ENCODE results near the gene EIF2AK3. TPM values are rescaled to one million over a fixed set of nuclear protein-coding genes. Genes with fewer than 3 reads are reported as not detected.
"Not testable (repeated sequence)": the region's sequence is repeated elsewhere in the genome, so short reads cannot be mapped to it uniquely, and the experiment has no call there.

Gene EIF2AK3
- total RNA-seq, 1 experiment from 2014 or later = 26.8 TPM

DNA sequence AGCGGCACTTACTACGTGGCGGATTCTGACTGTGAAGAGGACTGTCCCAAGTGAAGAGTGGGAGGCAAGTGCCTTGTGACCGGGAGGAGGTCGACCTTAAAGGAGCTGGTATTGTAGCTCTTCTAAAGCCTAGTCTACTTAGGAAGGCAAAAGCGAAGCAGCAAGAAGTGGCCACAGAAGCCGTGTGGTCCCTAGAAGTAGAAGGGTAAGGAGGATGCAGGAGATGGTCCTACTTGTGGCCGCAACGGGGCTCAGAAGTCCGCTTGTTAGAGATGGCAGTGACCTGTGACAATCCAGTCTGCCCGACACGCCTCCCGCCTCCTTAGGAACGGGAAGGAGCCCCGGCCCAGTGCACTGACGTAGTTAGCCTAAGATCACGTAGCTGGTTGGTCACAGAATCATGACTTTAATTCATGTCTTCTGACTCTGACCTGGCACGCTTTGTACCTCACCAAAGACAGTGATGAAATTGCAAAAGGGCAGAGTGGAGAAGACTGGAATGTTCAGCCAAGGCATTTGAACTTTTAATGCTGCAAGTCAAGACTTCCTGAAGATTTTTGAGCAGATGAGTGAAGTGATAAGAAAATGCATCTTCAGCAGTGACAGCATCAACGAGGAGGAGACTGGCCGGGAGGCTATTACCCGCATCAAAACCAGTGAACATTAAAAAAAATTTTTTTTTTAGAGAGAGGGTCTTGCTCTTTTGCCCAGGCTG is 749 bp upstream of the EIF2AK3 start:
- Histone ChIP-seq H3K9me3 (no peaks in the 10 kb centered on the region), H3K4me3 (ENCODE audit: low read depth, low read length) (peak overlapping the region; percentile 62), H3K4me1 (peaks cover 6% of the 10 kb centered on the region), H3K36me3 (ENCODE audit: control insufficient read depth, insufficient read depth, low read length) (no peaks in the 10 kb centered on the region; the same call in none of the 2 replicates), H3K27me3 (replicated peaks; ENCODE audit: control insufficient read depth, insufficient read depth, low read length) (no peaks in the 10 kb centered on the region)
- H3K36me3 Mint-ChIP-seq (ENCODE audit: insufficient read depth, unreplicated experiment) = no peaks in the 10 kb centered on the region
- peak; percentile 92 to 95 for DNase-seq
- no peaks in the 10 kb centered on the region for H3K4me1 Mint-ChIP-seq (ENCODE audit: low read depth, unreplicated experiment)
- no peaks in the 10 kb centered on the region for H3K9me3 Mint-ChIP-seq (ENCODE audit: unreplicated experiment)
- CTCF ChIA-PET = interaction anchor here (1.0 to 1.3 kb wide), 3 partner anchors 42 to 63 kb away, joined by 3 to 10 read pairs (median 7); partner anchors contain the start of gene RPIA
- H3K27ac Mint-ChIP-seq (ENCODE audit: unreplicated experiment) = no peak overlapping the region
- TF ChIP-seq CTCF (IDR thresholded peaks at IDR 0.05; ENCODE audit: insufficient read depth in 1 of 2, low read depth in 1 of 2, low read length in 1 of 2, severe bottlenecking in 1 of 2, unreplicated experiment in 1 of 2) = no peak
- TSS peak; percentile 84 for BruUV-seq (replicated peaks)
- H3K4me3 Mint-ChIP-seq (ENCODE audit: unreplicated experiment) = no peak overlapping the region
- intact Hi-C loops (cut with micrococcal nuclease; ENCODE audit: unreplicated experiment) = loop anchor here (1.0 to 5.0 kb wide), 5 partner anchors 23 to 298 kb away; no protein-coding TSS in a partner anchor
- POLR2A ChIA-PET = interaction anchor here (0.6 to 2.8 kb wide), 12 partner anchors 12 to 64 kb away, joined by 3 to 23 read pairs (median 5); partner anchors contain the start of gene RPIA
- no peaks in the 10 kb centered on the region for H3K27me3 Mint-ChIP-seq (ENCODE audit: insufficient read depth, unreplicated experiment)

GRCh38 chr2:88626171-88627054 is 851 bp downstream of the EIF2AK3 start:
- H3K9me3 ChIP-seq = no peaks in the 10 kb centered on the region
- H3K27me3 ChIP-seq (replicated peaks; ENCODE audit: control insufficient read depth, insufficient read depth, low read length) = no peaks in the 10 kb centered on the region
- H3K4me3 ChIP-seq (ENCODE audit: low read depth, low read length) = peak overlapping the region; percentile 95
- Mint-ChIP-seq H3K27me3 (ENCODE audit: insufficient read depth, unreplicated experiment) (no peaks in the 10 kb centered on the region), H3K4me3 (ENCODE audit: unreplicated experiment) (no peak overlapping the region), H3K36me3 (ENCODE audit: insufficient read depth, unreplicated experiment) (no peaks in the 10 kb centered on the region), H3K9me3 (ENCODE audit: unreplicated experiment) (no peaks in the 10 kb centered on the region), H3K27ac (ENCODE audit: unreplicated experiment) (peak overlapping the region; percentile 76), H3K4me1 (ENCODE audit: low read depth, unreplicated experiment) (no peaks in the 10 kb centered on the region)
- intact Hi-C loops (cut with micrococcal nuclease; ENCODE audit: unreplicated experiment) = loop anchor here (1.0 to 5.0 kb wide), 5 partner anchors 21 to 296 kb away; no protein-coding TSS in a partner anchor
- no peaks in the 10 kb centered on the region; the same call in none of the 2 replicates for H3K36me3 ChIP-seq (ENCODE audit: control insufficient read depth, insufficient read depth, low read length)
- ChIA-PET POLR2A (interaction anchor here (0.6 to 2.8 kb wide), 3 partner anchors 14 to 64 kb away, joined by 3 to 23 read pairs (median 4); no protein-coding TSS in a partner anchor), CTCF (no interaction called here)
- TSS peak; percentile 38 for BruUV-seq (replicated peaks)
- peaks cover 13% of the 10 kb centered on the region for H3K4me1 ChIP-seq
- TF ChIP-seq CTCF (IDR thresholded peaks at IDR 0.05; ENCODE audit: insufficient read depth in 1 of 2, low read depth in 1 of 2, low read length in 1 of 2, severe bottlenecking in 1 of 2, unreplicated experiment in 1 of 2) = no peak
- peak; percentile 43 to 56 for DNase-seq

GRCh38 chr2:88624477-88624876 is 2.8 kb downstream of the EIF2AK3 start:
- no peaks in the 10 kb centered on the region for H3K9me3 Mint-ChIP-seq (ENCODE audit: unreplicated experiment)
- ChIA-PET POLR2A (no interaction called here), CTCF (no interaction called here)
- no peaks in the 10 kb centered on the region for H3K27me3 Mint-ChIP-seq (ENCODE audit: insufficient read depth, unreplicated experiment)
- no peaks in the 10 kb centered on the region for H3K36me3 Mint-ChIP-seq (ENCODE audit: insufficient read depth, unreplicated experiment)
- TF ChIP-seq CTCF (IDR thresholded peaks at IDR 0.05; ENCODE audit: insufficient read depth in 1 of 2, low read depth in 1 of 2, low read length in 1 of 2, severe bottlenecking in 1 of 2, unreplicated experiment in 1 of 2) = no peak
- no peaks in the 10 kb centered on the region for H3K4me1 Mint-ChIP-seq (ENCODE audit: low read depth, unreplicated experiment)
- no peaks in the 10 kb centered on the region for H3K9me3 ChIP-seq
- intact Hi-C loops (cut with micrococcal nuclease; ENCODE audit: unreplicated experiment) = no loop called here
- no peak overlapping the region for H3K4me3 Mint-ChIP-seq (ENCODE audit: unreplicated experiment)
- no TSS peak for BruUV-seq (replicated peaks)
- DNase-seq = no peak
- H3K4me1 ChIP-seq = peaks cover 15% of the 10 kb centered on the region
- H3K27ac Mint-ChIP-seq (ENCODE audit: unreplicated experiment) = no peak overlapping the region
- no peak overlapping the region for H3K4me3 ChIP-seq (ENCODE audit: low read depth, low read length)
- no peaks in the 10 kb centered on the region for H3K27me3 ChIP-seq (replicated peaks; ENCODE audit: control insufficient read depth, insufficient read depth, low read length)
- H3K36me3 ChIP-seq (ENCODE audit: control insufficient read depth, insufficient read depth, low read length) = no peaks in the 10 kb centered on the region; the same call in none of the 2 replicates

DNA sequence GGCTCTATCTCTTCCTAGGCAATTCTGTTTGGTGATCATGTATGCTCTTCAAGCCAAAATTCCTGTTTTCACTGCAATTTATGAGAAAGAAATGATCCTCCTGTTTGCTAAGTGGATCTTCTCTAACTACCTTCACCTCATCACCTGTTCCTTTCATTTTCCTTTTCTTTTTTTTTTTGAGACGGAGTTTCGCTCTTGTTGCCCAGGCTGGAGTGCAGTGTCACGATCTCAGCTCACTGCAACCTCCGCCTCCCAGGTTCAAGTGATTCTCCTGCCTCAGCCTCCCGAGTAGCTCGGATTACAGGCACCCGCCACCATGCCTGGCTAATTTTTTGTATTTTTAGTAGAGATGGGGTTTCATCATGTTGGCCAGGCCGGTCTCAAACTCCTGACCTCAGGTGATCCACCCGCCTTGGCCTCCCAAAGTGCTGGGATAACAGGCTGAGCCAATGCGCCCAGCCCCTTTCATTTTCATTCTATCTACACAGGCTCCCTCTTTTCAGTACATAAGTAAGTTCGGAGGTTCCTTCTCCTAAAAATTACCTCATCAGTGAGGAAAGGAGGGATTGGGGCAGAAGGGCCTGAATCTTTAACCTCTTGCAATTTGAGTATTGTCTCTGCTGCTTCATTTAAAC is 3.3 kb downstream of the EIF2AK3 start:
- BruUV-seq (replicated peaks); intact Hi-C loops (cut with micrococcal nuclease; ENCODE audit: unreplicated experiment); H3K4me3 Mint-ChIP-seq (ENCODE audit: unreplicated experiment); H3K36me3 Mint-ChIP-seq (ENCODE audit: insufficient read depth, unreplicated experiment); H3K27me3 ChIP-seq (replicated peaks; ENCODE audit: control insufficient read depth, insufficient read depth, low read length); H3K27ac Mint-ChIP-seq (ENCODE audit: unreplicated experiment); H3K36me3 ChIP-seq (ENCODE audit: control insufficient read depth, insufficient read depth, low read length); DNase-seq; H3K9me3 Mint-ChIP-seq (ENCODE audit: unreplicated experiment); H3K27me3 Mint-ChIP-seq (ENCODE audit: insufficient read depth, unreplicated experiment); H3K4me3 ChIP-seq (ENCODE audit: low read depth, low read length); H3K4me1 Mint-ChIP-seq (ENCODE audit: low read depth, unreplicated experiment); POLR2A ChIA-PET; H3K9me3 ChIP-seq; CTCF ChIA-PET: not testable (repeated sequence)
- H3K4me1 ChIP-seq = peaks cover 14% of the 10 kb centered on the region

All from Caco-2 (cell line).